A549 (cell line): ENCODE results near the gene TFB2M.
"Not testable (repeated sequence)": the region's sequence is repeated elsewhere in the genome, so short reads cannot be mapped to it uniquely, and the experiment has no call there.

Source experiments
- POLR2A ChIP-seq: IDR thresholded peaks from 2 replicates; pipeline ENCODE4 v1.6.1; 2012; ENCODE audit warnings: mild to moderate bottlenecking, low read length
- POLR2AphosphoS2 ChIP-seq: conservative IDR thresholded peaks from 2 replicates; pipeline ENCODE4 v1.6.1; 2012; ENCODE audit warnings: low read length, improper control_type of control experiment, inconsistent platforms
- RARB ChIP-seq: fragments of 250-450 bp; sonication (Bioruptor Pico); IDR thresholded peaks from 2 replicates; pipeline ENCODE4 v1.8.0; 2021; ENCODE audit warnings: mild to moderate bottlenecking, moderate library complexity
- ZC3H11A ChIP-seq: fragments of 450-650 bp; IDR thresholded peaks from 2 replicates; pipeline ENCODE4 v1.6.1; 2014; ENCODE audit warnings: antibody characterized with exemption, mild to moderate bottlenecking
- TF ChIP-seq, protein P1 (sequence below): fragments of >200 bp; sonication (Bioruptor Twin); formaldehyde crosslinking; IDR thresholded peaks from 3 replicates; pipeline ENCODE4 v1.5.1; 2016

DNA sequence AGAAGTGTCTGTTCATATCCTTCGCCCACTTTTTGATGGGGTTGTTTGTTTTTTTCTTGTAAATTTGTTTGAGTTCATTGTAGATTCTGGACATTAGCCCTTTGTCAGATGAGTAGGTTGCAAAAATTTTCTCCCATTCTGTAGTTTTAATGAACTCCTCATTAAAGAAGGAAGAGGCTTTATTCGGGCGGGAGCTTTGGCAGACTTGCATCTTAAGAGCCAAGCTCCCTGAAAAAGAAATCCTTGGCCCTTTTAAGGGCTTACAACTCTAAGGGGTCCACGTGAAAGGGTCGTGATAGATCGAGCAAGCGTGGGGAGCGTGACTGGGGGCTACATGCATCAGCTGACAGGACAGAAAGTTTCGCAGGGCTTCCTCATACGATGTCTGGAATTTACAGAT is 23.9 kb upstream of the TFB2M start:
- TF ChIP-seq, protein P1, sequence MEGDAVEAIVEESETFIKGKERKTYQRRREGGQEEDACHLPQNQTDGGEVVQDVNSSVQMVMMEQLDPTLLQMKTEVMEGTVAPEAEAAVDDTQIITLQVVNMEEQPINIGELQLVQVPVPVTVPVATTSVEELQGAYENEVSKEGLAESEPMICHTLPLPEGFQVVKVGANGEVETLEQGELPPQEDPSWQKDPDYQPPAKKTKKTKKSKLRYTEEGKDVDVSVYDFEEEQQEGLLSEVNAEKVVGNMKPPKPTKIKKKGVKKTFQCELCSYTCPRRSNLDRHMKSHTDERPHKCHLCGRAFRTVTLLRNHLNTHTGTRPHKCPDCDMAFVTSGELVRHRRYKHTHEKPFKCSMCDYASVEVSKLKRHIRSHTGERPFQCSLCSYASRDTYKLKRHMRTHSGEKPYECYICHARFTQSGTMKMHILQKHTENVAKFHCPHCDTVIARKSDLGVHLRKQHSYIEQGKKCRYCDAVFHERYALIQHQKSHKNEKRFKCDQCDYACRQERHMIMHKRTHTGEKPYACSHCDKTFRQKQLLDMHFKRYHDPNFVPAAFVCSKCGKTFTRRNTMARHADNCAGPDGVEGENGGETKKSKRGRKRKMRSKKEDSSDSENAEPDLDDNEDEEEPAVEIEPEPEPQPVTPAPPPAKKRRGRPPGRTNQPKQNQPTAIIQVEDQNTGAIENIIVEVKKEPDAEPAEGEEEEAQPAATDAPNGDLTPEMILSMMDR = not testable (repeated sequence)
- not testable (repeated sequence) for TF ChIP-seq POLR2A, RARB, ZC3H11A, POLR2AphosphoS2
